Measurements from ENCODE around the gene SLC7A8.

The SLC7A8 gene

DNA sequence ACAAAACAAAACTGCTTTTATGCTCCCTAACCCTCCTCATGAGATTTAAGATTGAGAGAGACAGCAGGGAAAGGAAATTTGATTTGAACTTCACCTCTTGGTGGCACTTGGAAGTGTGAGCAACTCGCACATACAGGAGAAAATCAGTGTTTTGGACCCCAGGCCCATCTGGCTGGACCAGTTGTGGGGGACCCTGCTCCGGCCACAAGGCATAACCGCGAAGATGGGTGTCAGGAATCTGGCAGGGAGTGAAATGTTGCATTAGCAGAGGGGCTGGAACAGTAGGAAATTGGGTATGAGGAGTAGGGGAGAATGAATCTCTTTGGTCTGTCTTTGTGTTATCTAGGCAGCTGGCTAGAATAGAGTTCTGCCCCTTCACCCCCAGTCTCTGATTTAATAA, 79.9 kb downstream of the SLC7A8 start:
- DNase-seq (ENCODE audit: extremely low spot score): no peak
- TF ChIP-seq SP1 (IDR thresholded peaks at IDR 0.05) (no peak), NFRKB (IDR thresholded peaks at IDR 0.05) (no peak), HDGF (IDR thresholded peaks at IDR 0.05; ENCODE audit: borderline replicate concordance) (no peak), BHLHE40 (IDR thresholded peaks at IDR 0.05; ENCODE audit: borderline replicate concordance) (no peak), CTBP1 (IDR thresholded peaks at IDR 0.05; ENCODE audit: borderline replicate concordance) (no peak), ZNF384 (IDR thresholded peaks at IDR 0.05) (no peak), SUZ12 (IDR thresholded peaks at IDR 0.05) (no peak)
- POLR2A ChIA-PET: interaction anchor here (4.1 kb wide), 1 partner anchor 9 kb away, joined by 28 read pairs; the partner anchor contains the start of genes ACIN1 and C14orf119
- CTCF ChIA-PET: interaction anchor here (0.8 to 1.5 kb wide), 3 partner anchors 9 to 83 kb away, joined by 3 to 8 read pairs (median 3); partner anchors contain the start of gene ACIN1

DNA sequence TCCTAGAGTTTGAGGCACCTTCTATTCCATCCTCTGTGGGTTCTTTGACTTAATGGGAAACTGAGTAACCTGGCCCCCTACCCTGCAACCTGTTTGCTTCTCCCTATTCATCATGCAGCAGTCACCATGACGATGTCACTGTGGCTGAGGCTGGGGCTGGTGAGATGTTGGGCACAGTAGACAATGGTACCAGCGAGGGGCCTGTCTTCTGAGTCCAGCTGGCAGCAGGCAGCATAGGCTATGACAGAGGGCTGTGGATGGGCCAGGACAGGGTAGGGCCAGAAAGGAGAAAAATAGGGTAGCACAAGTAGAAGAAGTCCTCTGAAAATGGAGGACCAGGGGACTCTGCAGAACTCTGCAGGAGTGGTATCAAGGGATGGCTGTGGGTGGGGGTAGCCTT, 80.7 kb downstream of the SLC7A8 start:
- POLR2A ChIA-PET: interaction anchor here (1.0 kb wide), 1 partner anchor 184 kb away, joined by 3 read pairs; no protein-coding TSS in a partner anchor
- no peak for DNase-seq (ENCODE audit: extremely low spot score)
- CTCF ChIA-PET: no interaction called here
- TF ChIP-seq ZNF384 (IDR thresholded peaks at IDR 0.05) (no peak), ARNT (IDR thresholded peaks at IDR 0.05) (no peak), SUZ12 (IDR thresholded peaks at IDR 0.05) (no peak), HDGF (IDR thresholded peaks at IDR 0.05; ENCODE audit: borderline replicate concordance) (no peak), L3MBTL2 (conservative IDR thresholded peaks at IDR 0.05) (no peak), NFRKB (IDR thresholded peaks at IDR 0.05) (no peak), ELF4 (IDR thresholded peaks at IDR 0.05) (no peak)
- TF ChIP-seq, protein P1, sequence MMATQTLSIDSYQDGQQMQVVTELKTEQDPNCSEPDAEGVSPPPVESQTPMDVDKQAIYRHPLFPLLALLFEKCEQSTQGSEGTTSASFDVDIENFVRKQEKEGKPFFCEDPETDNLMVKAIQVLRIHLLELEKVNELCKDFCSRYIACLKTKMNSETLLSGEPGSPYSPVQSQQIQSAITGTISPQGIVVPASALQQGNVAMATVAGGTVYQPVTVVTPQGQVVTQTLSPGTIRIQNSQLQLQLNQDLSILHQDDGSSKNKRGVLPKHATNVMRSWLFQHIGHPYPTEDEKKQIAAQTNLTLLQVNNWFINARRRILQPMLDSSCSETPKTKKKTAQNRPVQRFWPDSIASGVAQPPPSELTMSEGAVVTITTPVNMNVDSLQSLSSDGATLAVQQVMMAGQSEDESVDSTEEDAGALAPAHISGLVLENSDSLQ (IDR thresholded peaks at IDR 0.05): peak; percentile 28; the same call in 1 of the 2 replicates

DNA sequence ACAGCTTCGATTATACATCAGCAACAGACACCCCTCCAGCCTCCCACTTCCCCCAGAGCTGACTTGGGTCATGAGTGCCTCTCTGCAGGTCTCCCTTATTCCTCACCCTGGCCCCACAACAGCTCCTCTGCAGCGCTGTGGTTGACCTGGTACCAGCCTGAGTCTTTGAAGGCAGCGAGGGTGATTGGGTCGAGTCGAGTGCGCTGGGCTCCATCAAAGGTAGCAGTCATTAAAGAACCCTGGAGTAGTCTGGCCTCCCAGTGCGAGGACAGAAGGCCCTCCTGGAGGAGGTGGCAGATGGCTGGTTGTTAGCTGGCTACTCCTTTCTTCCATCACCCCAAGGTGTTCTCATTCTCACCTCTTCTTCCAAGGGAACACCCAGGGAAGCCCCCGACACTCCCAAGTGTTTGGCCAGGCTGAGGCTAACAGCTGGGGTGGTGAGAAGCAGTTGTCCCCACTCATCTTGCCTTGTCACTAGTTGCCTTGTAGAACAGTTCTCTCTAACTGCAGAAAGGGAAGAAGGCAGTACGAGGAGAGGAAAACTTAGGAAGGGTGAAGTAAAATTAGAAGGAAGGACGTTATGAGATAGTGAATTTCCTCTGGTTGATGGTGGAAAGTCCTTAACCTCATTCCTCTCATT, 81.4 kb downstream of the SLC7A8 start:
- no peak for TF ChIP-seq NFRKB (IDR thresholded peaks at IDR 0.05)
- TF ChIP-seq TARDBP (IDR thresholded peaks at IDR 0.05): no peak
- TF ChIP-seq SP1 (IDR thresholded peaks at IDR 0.05): no peak
- TF ChIP-seq ARNT (IDR thresholded peaks at IDR 0.05): no peak
- no peak for TF ChIP-seq L3MBTL2 (conservative IDR thresholded peaks at IDR 0.05)
- TF ChIP-seq HDGF (IDR thresholded peaks at IDR 0.05; ENCODE audit: borderline replicate concordance): no peak
- TF ChIP-seq FOXA1 (IDR thresholded peaks at IDR 0.05): no peak
- no peak for TF ChIP-seq BHLHE40 (IDR thresholded peaks at IDR 0.05; ENCODE audit: borderline replicate concordance)
- TF ChIP-seq, protein P1 (IDR thresholded peaks at IDR 0.05): no peak
- TF ChIP-seq CTBP1 (IDR thresholded peaks at IDR 0.05; ENCODE audit: borderline replicate concordance): no peak
- ChIA-PET CTCF (interaction anchor here (0.5 kb wide), 1 partner anchor 85 kb away, joined by 3 read pairs; no protein-coding TSS in a partner anchor), POLR2A (interaction anchor here (1.0 kb wide), 1 partner anchor 184 kb away, joined by 3 read pairs; no protein-coding TSS in a partner anchor)
- no peak for DNase-seq (ENCODE audit: extremely low spot score)

DNA sequence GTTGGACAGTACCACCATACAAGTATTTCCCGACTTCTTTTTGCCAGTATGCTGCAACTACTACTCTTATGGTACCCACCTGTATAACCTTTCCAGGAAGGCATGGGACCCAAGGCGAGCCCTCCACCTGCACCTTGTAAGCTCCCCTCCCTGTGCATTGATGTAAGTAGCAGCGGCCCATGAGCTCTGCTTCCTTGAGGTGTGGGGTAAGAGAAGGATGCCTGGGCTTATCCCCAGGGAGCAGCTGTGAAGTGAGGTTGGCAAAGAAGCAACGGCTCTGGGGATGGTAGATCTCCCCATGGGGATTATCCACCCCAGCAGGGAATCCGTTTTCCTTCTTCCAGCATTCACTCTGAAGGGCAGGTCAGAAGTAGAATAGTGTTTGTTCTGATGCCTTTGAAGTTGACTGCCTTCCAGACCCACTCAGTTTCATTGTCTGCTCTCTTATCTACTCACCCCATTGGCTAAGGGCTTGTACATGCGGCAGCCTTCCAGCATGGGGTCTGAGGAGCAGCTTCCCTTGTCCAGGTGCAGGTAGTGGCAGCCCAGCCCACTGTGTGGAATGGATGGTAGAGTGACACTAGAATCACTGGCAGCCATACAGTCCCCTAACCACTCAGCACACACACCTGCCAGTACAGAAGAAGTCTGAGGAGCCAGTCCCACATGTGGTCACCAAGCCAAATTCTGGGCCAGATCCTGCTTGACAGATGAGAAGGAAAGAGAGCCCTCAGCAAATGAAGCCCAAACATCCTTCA, 82.1 kb downstream of the SLC7A8 start:
- POLR2A ChIA-PET: interaction anchor here (0.6 kb wide), 1 partner anchor 550 kb away, joined by 3 read pairs; no protein-coding TSS in a partner anchor
- CTCF ChIA-PET: interaction anchor here (0.5 kb wide), 1 partner anchor 85 kb away, joined by 3 read pairs; no protein-coding TSS in a partner anchor
- DNase-seq (ENCODE audit: extremely low spot score): no peak
- TF ChIP-seq NFRKB (IDR thresholded peaks at IDR 0.05): no peak
- TF ChIP-seq, protein P1 (IDR thresholded peaks at IDR 0.05): no peak

DNA sequence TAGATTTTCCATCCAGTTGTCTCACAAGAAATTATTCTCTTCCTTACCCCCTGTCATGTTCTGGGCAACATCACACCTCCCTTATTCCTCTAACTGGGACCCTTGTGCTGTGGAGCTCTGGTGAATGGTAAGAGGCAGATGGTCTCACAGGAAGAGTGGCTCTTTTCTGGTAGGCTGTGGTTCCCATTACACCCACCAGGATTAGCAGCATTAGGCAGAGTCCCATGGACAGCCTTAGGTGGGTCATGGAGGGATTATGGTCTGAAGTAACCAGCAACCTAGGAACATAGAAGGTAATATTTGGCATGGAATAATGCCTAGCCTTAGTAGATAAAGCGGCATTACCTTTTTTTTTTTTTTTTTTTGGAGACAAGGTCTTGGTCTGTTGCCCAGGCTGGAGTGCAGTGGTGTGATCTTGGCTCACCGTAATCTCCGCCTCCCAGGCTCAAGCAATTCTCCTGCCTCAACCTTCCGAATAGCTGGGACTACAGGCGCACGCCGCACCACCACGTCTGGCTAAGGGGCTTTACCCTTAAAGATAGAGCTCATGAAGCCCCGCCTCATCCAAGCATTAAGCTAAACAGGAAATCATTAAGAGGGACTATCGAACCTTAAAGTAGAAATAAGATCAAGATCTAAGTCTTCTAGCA, 84.1 kb downstream of the SLC7A8 start:
- POLR2A ChIA-PET: interaction anchor here (0.6 to 1.1 kb wide), 2 partner anchors 11 to 183 kb away, joined by 3 read pairs; no protein-coding TSS in a partner anchor

More for the DNA sequence above, 84.1 kb downstream of the SLC7A8 start:
- TF ChIP-seq SP1 (IDR thresholded peaks at IDR 0.05) (no peak), L3MBTL2 (conservative IDR thresholded peaks at IDR 0.05) (no peak), FOXM1 (IDR thresholded peaks at IDR 0.05; ENCODE audit: borderline replicate concordance) (no peak), NFRKB (IDR thresholded peaks at IDR 0.05) (no peak), SUZ12 (IDR thresholded peaks at IDR 0.05) (no peak), ZNF384 (IDR thresholded peaks at IDR 0.05) (no peak), FOXA1 (IDR thresholded peaks at IDR 0.05) (no peak), FOXK2 (IDR thresholded peaks at IDR 0.05) (no peak), ARNT (IDR thresholded peaks at IDR 0.05) (no peak), TARDBP (IDR thresholded peaks at IDR 0.05) (no peak), HDGF (IDR thresholded peaks at IDR 0.05; ENCODE audit: borderline replicate concordance) (no peak), LEF1 (IDR thresholded peaks at IDR 0.05; ENCODE audit: borderline replicate concordance) (no peak), CTBP1 (IDR thresholded peaks at IDR 0.05; ENCODE audit: borderline replicate concordance) (no peak), ELF4 (IDR thresholded peaks at IDR 0.05) (no peak), BHLHE40 (IDR thresholded peaks at IDR 0.05; ENCODE audit: borderline replicate concordance) (no peak)
- TF ChIP-seq, protein P1 (IDR thresholded peaks at IDR 0.05): no peak
- CTCF ChIA-PET: interaction anchor here (0.7 to 1.0 kb wide), 2 partner anchors 22 to 28 kb away, joined by 3 read pairs; no protein-coding TSS in a partner anchor
- DNase-seq (ENCODE audit: extremely low spot score): no peak

Data from HEK293T (cell line).